NCI-H2029 treated with DMSO at 0.1 percent for 48 hours (cell line): Measurements from ENCODE around the gene ACTN1.
"Not testable (repeated sequence)": the region's sequence is repeated elsewhere in the genome, so short reads cannot be mapped to it uniquely, and the experiment has no call there.

ENCODE experiments used
- DNase-seq: peaks from one replicate; lab custom pipeline; 2025; lab: John Stamatoyannopoulos, UW

Gene ACTN1

DNA sequence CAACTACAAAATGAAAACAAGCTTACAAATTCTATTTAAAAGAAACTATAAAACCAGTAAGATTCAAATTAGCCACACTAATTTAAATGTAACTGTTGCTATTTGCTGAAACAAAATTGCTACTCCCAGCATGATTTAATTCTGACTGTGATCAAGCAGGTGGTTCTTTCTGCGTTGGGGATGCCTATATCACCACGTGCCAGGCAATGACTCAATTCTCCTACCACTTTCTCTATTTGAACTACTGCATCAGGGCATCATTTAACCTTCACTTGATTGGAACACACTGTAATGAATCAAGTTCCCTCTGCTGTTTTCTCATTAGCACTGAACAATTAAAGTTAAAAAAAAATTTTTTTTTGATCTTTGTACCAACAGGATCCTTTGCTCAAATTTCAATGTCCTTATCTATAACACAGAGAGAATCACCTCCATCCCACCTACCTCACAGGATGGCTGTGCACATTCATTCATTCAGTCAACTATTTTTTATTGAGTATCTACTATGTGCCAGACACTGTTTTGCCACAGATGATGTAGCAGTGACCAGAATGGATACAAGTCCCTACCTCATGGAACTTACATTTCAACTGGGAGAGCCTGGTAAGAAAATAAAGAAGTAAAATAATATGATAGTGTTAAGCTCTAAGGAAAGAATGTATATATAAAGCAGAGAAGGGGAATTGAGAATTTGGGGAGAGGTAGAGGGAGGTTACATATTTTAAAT, 8.0 kb upstream of the ACTN1 start:
- no peak for DNase-seq

DNA sequence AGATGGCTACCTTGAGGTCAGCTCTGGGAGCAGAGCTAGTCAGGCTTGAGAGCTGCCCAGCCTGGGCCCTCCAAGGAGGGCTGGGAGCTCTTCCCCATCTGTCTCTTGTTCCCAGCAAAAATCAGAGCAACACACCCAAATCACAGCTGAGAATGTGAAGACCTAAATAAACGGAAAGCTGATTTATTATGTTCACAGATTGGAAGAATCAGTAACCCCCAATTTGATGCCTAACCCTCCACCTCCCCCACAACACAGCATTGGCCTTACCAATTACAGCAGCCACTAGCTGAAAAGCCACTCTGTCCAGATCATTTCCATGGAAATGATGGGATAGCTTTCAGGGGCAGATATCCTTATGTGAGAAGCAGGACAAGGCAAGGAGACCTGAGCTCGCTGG, 7.1 kb upstream of the ACTN1 start:
- DNase-seq, result no peak

DNA sequence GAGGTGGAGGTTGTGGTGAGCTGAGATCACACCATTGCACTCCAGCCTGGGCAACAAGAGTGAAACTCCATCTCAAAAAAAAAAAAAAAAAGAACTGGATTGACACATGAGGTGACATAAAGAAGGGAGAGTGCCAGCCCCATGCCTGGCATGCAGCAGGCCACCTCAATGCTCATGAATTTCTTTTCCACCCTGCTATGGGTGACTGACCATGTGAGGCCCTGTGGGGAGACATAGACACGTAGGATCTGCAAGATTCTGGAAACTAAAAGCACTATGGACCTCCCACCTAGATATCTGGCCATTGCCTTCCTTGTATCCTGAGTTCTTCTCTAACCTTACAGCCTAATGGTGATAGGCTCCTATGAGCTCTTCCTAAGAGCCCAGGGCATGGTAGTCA, 5.6 kb upstream of the ACTN1 start:
- DNase-seq, result no peak

DNA sequence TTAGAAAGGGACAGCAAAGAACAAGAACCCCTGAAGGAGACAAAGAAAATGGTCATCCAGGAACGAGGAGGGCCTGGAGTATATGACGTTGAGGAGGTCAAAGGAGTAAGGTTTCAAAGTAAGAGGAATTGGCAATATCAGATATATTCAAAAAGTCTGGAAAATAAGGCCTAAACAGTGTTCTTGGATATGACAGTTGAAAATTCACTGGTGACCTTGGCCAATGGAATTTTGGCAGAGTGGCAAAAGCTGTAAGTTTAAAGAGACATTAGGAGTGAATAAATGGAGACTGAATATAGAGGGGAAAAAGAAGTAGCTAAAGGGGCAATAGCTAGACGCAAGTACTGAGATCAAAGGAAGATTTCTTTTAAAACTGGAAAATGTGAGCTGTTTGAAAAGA, 4.1 kb upstream of the ACTN1 start:
- DNase-seq, result no peak

DNA sequence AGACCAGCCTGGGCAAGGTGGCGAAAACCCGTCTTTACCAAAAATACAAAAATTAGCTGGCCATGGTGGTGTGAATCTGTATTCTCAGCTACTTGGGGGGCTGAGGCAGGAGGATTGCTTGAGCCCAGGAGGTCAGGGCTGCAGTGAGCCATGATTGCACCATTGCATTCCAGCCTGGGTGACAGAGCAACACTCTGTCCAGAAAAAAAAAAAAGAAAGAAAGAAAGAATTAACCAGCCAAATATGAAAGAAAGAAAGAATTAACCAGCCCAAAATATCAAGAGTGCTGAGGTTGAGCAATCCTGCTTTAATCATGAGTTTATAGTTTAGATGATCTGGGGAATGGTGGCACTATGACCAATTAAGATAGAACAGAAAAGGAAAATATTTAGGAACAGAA, 3.5 kb upstream of the ACTN1 start:
- no peak for DNase-seq

DNA sequence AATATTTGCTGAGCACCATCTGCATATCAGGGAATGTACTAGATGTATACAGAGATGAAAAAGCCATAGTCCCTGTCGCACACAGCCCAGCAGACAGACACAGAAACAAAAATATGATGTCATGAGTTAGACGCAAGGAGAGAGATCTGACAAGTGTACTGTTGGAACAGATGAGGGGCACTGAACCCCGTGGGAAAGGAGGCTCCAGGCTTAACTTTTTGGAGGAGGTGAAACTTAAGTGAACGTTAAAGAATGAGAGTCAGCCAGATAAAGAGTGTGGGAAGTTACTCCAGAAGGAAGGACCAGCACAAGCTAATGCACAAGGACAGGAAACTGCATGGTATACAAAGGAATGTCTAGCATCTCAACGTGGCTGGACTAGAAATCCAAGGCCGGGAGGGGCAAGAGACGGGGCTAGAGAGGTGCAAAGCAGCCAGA, 2.5 kb upstream of the ACTN1 start:
- no peak for DNase-seq

DNA sequence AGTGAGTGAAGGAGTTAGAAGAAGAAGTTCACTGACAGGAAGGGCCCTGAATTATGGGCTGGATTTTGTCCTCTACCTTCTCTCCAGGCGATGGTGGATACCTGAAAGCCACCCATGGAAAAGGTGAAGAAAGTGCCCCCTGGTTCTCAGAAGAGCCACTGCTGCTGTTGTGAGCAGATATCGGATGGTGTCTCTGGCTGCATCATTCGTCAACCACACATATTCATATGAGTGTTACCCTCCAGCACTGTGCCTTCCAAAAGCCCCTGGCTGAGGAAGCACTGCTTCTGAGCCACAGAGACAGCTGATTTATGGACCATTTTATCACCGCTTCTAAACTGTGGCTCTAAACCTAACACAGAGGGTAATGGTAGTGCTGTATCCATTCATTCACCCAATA, 2.0 kb upstream of the ACTN1 start:
- DNase-seq, result no peak

DNA sequence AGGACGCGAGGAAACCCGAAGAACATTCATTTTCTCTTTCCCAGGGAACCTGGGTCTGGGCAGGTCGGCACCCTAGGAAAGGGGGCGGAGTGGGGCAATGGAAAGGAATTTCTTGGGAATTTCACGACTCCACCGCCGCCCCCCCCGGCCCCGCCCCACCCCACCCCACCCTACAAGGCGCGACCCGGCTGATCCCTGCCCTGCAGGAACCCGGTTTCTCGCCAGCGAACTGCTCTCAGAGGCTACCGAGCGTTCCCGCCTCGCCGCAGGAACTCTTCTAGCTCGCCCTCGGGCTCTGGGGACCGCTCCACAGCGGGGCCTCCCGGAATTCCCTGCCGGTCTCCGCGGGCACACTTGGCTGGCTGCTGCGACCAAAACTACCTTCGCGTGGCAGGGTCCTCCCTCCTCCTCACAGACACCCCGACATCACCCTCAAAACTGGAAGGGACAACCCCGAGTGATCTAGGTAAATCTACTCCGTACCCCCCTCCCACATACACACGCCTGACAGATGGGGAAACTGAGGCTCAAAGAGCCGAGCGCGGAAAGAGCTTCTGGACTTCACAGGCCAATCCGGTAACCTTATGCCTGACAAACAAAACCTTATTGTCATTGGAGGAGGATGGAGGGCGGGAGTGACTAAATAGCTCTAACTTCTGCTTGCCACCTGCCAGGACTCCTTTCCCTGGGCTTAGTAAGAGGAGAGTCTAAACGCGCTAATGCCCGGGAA, 785 bp upstream of the ACTN1 start:
- DNase-seq, result no peak

DNA sequence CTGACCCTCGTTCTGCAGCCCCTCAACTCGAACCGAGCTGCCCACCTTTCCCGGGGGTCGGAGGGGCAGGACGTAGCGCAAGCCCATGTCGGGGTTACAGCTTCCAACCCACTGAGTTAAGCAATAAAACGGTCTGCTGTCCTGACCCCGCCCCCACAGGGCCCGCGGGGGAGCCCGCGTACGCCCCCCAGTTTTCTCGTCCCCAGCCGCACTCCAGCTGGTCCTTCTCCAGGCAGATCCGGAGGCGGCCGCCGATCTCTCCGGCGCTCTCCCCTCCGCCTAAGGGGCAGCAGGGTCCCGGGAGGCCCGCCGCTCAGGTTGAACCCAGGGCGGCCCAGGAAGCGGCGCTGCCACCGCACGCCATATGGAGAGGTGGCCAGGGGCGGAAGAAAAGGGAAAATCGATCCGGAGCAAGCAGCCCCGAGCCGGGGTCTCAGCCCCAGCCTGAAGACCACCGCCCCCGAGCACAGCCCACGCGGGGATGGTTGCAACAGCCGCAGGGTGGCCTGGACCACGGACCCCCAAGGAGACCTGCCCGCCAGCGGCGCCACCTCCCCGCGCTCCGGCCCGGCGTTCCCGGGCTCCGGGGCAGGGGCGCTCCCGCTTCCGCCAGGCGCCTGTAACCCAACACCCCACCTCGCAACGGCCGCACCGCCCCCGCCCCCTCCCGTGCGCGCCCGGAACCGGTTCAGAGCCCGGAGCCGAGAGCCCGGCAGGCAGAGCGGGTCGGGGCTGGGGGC, 760 bp downstream of the ACTN1 start:
- no peak for DNase-seq

DNA sequence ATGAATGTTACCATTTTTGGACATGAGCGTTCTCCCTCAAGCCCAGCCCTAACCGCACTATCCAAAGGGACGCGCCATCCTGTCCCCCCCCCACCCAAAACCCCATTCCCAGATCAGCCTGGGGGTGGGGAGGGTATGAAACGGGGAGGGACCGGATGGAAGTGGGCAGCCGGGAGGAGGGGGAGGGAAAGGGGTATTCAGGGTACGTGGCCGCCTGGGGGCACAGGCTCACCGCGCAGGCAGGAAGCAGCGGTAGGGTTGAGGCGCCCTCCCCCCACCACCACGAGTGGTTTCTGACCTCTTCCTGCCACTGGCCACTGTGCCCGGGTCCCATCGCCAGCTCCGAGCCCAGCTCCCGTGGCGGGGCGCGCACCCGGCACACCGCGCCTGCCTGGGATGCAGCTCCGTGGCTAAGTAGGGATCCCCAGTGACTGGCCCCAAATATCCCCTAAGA, 1.4 kb downstream of the ACTN1 start:
- DNase-seq, result no peak

DNA sequence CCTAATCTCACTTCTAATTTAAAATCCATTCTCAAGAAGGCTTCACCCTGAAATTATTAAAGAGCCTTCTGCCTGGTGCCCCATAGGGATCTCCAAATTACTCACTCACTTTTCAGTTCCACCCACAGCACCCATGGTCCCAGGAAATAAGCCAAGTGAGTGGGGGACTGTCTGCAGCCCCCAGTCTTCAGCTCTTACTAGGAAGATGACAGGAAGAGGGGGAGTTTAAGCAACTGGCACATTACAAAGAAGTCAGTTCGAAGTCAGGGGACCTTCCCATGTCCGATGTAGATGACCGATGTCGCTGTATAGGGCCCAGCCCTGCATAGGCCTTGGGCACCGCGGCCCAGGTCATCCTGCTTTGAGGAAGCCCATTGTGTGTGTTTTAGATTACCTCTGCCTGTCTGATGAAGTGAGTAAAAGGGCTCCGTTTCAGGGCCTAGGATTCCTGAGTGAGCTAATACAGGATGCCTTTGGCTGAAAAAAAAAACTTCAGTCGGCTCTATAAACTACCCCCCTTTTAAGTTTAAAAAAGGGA, 1.9 kb downstream of the ACTN1 start:
- no peak for DNase-seq

DNA sequence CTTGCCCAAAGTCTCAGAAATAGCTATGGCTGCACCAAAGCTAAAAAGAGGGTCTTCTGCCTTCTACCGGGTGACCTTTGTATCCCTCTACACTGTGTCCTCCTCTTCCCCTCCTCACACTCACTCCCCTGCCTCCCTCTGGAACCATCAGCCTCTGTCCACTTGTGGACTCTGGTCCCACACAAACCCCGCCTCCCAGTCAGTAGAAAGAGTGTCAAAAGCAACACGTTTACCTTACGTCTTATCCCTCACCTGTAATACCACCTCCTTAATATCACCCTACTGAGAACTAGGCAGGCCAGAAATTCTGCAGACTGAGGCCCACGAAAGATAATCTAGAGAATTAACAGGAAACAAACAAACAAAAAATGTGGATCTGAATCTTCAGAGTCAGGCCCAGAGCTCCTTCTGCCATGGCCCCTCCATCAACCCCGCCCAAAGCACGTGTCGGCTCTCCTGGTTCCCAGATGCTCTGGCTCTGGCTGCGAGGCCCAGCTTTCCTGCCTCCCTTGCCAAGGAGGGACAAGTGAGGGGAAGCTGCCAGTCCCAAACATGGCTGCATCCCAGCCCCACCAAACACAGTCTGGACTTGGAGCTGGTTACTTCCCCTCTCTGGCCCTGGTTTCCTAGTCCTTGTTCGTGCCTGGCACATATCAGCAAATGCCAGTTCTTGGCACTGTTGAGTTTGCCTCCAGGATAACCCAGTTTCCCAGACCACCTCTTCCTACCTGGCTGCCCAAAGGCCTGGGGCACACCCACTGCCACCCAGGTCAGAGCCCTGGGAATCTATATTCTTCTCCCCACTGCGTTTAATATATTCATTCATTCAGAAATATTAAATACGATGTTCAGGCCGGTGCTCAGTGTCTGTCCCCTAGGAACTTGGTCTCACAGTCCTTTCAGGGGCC, 2.7 kb downstream of the ACTN1 start:
- no peak for DNase-seq

DNA sequence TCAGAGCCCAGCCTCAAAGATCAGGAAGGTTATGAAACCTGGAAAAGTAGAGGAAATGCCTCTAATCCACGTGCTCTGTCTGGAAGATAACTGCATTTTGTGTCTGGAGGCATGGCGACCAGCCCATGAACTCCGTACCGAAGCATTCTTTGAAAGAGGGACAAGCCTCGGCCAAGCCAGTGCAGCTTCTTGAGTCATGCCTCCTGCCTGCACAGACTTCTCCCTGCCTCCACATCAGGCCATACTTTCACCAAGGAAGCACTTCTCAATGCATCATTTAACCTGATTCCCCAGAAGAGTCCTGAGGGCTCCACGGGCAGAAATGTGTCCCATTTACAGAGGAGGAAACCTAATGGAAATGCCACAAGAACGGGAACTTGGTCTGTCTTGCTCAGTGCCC, 3.4 kb downstream of the ACTN1 start:
- DNase-seq, result no peak

DNA sequence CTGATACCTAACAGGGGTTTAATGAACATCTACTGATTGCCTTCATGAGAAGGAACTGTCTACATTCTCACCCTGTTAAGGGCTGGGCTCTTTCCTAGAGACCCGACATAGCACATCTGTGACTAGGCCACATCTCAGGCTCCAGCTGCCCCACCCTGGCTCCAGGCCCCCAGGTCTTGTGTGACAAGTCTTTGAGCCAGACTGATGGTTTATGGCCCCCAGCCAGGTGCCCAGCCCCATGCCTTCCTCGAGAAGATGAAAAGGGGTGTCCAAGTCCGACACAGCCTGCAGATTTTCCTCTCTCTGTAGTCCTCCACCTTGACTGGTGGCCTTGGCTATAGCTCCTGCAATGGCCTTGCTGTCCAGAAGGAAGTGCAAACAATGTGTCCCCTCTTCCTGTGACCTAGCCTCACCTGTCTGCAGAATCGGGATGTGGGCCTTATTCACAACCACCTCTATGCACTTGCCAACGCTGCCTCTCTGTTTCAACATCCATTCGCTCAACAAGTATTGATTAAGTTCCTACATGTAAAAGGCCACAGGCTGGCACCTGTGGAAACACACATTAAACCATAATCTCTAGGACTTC, 4.2 kb downstream of the ACTN1 start:
- no peak for DNase-seq

DNA sequence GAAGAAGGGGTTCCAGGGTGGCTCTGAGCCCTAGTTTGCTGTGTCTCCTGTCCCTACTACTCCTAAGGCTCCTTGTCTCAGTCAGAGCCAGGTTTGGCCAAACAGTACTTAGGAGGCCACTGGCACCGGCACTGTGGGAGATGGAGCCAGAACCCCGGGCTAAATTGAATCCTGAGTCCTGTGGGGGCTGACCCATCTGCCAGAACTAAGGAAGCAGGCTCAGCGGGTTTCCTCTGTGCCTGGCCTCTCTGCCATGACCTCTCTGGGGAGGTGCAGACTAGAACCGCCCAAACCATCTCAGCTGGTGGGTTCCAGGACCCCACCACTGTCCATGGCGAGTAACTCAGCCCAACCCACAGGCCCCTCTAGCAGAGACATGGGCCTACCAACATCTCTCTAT, 5.5 kb downstream of the ACTN1 start:
- DNase-seq, result no peak

DNA sequence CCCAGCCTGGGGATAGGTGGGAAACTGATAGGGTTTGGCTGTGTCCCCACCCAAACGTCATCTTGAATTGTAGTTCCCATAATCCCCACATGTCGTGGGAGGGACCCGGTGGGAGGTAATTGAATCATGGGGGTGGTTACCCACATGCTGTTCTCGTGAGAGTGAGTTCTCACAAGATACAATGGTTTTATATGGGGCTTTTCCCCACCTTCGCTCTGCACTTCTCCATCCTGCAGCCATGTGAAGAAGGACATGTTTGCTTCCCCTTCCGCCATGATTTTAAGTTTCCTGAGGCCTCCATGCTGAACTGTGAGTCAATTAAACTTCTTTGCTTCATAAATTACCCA, 5.9 kb downstream of the ACTN1 start:
- DNase-seq, result not testable (repeated sequence)

DNA sequence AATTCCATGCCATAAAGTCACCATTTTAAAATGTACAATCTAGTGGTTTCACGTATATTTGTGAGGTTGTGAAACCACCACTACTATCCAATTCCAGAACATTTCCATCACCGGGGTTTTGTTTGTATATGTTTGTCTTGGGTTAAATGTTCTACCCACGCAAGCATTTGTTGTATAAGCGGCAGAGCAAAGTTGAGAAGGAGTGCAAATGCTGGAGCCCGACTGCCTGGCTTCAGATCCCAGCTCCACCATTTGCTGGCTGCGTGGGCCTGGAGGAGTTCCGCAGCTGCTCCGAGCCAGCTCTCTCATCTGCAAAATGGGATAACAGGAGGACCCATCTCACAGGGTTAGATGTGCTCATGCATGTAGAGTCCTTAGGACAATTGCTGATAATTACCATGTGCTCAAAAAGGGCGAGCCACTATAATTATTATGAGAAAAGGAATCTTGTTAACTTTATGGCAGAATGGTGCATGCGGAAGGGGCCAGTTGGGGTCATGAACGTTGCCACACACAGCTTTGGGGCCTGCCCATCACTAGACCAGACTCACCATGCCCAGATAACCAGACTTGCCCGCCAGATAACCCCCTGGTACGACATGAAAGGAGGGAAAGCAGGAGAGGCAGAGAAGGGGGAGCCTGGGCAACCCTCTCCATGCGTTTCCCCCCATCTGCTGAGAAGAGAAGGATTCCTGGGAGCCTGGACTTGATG, 6.4 kb downstream of the ACTN1 start:
- no peak for DNase-seq

DNA sequence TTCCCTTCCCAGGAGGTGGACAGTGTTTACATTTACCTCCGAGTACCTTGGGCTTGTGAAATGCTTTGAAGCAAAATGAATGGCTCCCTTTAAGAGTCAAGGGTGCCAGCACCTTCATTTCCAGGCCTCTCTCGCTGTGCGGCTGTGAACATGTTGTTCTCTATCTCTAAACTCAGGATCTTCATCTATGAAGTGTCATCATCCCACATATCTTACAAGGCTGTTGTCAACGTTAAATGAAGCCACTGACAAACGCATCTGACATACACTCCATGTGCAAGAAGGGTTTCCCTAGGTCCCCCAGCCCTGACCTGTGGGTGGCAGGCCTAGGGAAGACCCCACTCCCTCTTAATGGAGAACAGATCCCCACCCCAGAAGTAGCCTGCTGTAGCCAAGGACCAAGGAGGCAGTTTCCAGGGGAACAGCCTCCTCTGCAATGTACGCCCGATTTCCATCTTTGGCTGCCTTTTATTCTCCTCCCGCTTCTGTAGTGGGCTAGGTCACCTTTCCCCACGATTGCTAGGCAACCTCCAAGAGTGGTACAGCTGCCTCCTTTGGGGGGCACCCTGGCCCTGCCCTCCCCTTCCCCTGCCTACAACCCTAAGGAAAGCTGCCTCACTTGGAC, 7.6 kb downstream of the ACTN1 start:
- DNase-seq, result no peak

DNA sequence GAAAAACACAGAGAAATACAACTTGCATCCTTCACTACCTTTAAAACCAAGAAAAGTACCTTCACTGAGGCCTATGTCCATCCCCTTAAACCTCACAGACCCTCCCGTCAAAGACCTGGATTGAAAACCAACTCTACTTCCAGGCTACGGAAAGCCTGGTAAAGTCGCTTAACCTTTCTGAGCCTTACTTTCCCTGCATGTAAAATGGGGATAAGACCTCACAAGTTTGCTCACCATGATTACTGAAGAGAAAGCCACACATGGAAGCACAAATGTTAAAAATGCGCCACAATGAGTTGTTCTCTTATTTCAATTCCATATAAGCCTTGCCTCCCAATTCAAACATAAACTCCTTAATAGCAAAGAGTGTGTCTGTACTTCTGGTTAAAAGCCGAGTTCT, 8.4 kb downstream of the ACTN1 start:
- DNase-seq, result no peak

DNA sequence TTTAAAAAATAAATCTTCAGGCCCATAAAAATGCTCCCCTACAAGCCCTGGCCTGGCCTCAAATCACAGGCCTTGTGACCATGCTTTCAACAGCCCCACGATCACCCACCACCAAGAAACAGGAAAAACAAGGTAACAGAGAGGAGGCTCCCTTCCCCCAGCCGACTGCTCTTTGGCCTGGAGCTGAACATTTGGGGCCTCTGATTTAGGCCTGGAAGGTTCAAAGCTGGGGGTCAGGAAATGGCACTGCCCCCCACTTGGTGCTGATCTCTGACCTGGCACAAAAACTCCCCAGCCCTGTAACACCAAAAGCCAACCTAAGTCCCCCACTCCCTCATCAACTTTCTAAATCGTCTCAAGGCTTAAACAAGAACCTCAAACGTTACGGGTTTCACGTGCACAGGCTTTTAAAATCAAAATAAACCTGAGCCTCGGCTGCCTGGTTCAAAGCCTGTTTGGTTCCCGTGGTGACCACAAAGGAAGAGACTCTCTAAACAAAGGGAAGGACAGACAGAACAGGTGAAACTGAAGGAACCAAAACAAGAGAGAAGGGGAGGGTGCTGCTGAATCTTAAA, 9.0 kb downstream of the ACTN1 start:
- no peak for DNase-seq
